Adipocyte (in vitro differentiated cells): Measurements from ENCODE around the gene REM2.
A peak's percentile ranks its signal among the peaks of the same experiment; 100 is the strongest.
"Not testable (repeated sequence)": the region's sequence is repeated elsewhere in the genome, so short reads cannot be mapped to it uniquely, and the experiment has no call there.

Source experiments
- DNase-seq: peaks from one replicate; pipeline ENCODE4 v3.0.0-alpha.2; 2015; ENCODE audit warnings: low read depth
- H3K27me3 ChIP-seq: replicated peaks from 2 replicates; pipeline ENCODE4 v1.7.0; 2013; ENCODE audit warnings: mild to moderate bottlenecking, low read length, moderate library complexity; ENCODE audit not compliant: control insufficient read depth, insufficient read depth
- H3K36me3 ChIP-seq: 2 replicates; pipeline ENCODE4 v1.7.0; 2013; ENCODE audit warnings: low read length, mild to moderate bottlenecking, moderate library complexity; ENCODE audit not compliant: control insufficient read depth, insufficient read depth, severe bottlenecking
- H3K4me1 ChIP-seq: 2 replicates; pipeline ENCODE4 v1.7.0; 2013; ENCODE audit warnings: mild to moderate bottlenecking, low read length, moderate library complexity; ENCODE audit not compliant: control insufficient read depth, insufficient read depth
- H3K4me3 ChIP-seq: 2 replicates; pipeline ENCODE4 v1.7.0; 2013; ENCODE audit warnings: mild to moderate bottlenecking, low read length, moderate library complexity
- H3K9ac ChIP-seq: 2 replicates; pipeline ENCODE4 v1.7.0; 2013; ENCODE audit warnings: mild to moderate bottlenecking, low read length, moderate library complexity
- H3K9me3 ChIP-seq: 2 replicates; pipeline ENCODE4 v1.7.0; 2013; ENCODE audit warnings: mild to moderate bottlenecking, low read length, moderate library complexity; ENCODE audit not compliant: control insufficient read depth

The REM2 gene

GRCh38 chr14:22905627-22906026 is 22.6 kb downstream of the REM2 start:
- Histone ChIP-seq H3K4me1 (peaks cover 18% of the 10 kb centered on the region), H3K9ac (no peak overlapping the region), H3K27me3 (no peaks in the 10 kb centered on the region), H3K4me3 (no peak overlapping the region), H3K36me3 (peaks cover 84% of the 10 kb centered on the region), H3K9me3 (no peaks in the 10 kb centered on the region)
- DNase-seq: no peak

- peaks cover 18% of the 10 kb centered on the region for H3K4me1 ChIP-seq
- H3K9ac ChIP-seq: no peak overlapping the region
- H3K27me3 ChIP-seq: no peaks in the 10 kb centered on the region
- no peak for DNase-seq
- no peaks in the 10 kb centered on the region for H3K9me3 ChIP-seq
- H3K36me3 ChIP-seq: peaks cover 84% of the 10 kb centered on the region
- H3K4me3 ChIP-seq: no peak overlapping the region
Measured at GRCh38 chr14:22906073-22906472, 23.1 kb downstream of the REM2 start.

DNA sequence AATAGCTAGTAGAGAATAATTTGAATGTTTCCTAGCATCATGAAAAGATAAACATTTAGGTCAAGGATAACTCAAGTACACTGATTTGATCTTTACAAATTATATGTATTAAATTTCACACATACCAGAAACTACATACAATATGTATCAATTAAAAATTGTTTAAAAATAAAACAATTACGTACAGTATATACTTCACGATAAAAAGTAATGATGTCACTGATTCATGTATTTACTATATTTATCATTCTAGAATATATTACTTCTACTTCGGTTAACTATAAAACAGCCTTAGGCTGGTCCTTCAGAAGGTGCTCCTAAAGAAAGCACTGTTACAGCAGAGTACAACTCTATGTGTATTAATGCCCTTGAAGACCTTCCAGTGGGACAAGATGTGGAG is 24.4 kb downstream of the REM2 start:
- H3K27me3 ChIP-seq: no peaks in the 10 kb centered on the region
- H3K36me3 ChIP-seq: peaks cover 82% of the 10 kb centered on the region
- H3K4me1 ChIP-seq: peaks cover 18% of the 10 kb centered on the region
- no peak for DNase-seq
- H3K9me3 ChIP-seq: no peaks in the 10 kb centered on the region
- no peak overlapping the region for H3K4me3 ChIP-seq
- no peak overlapping the region for H3K9ac ChIP-seq

DNA sequence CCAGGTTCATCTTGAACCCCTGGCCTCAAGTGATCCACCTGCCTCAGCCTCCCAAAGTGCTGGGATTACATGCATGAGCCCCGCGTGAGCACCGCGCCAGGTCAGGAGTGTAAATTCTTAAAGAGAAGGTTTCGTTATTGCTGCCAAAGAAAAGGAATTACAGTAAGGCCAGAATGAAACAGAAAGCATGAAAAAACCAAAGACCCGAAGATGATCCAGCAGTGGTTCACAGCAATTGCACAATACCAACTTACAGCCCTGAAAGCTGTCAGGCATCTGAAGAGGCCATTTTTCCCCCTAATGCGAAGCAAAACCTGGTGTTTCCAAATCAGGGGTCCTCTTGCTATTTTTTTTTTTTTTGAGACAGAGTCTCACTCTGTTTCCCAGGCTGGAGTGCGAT is 25.6 kb downstream of the REM2 start:
- peak overlapping the region; percentile 50 for H3K9ac ChIP-seq
- peaks cover 72% of the 10 kb centered on the region for H3K36me3 ChIP-seq
- H3K27me3 ChIP-seq: no peaks in the 10 kb centered on the region
- peak overlapping the region; percentile 31 for H3K4me3 ChIP-seq
- H3K9me3 ChIP-seq: no peaks in the 10 kb centered on the region
- H3K4me1 ChIP-seq: peaks cover 18% of the 10 kb centered on the region
- DNase-seq: peak; percentile 88

DNA sequence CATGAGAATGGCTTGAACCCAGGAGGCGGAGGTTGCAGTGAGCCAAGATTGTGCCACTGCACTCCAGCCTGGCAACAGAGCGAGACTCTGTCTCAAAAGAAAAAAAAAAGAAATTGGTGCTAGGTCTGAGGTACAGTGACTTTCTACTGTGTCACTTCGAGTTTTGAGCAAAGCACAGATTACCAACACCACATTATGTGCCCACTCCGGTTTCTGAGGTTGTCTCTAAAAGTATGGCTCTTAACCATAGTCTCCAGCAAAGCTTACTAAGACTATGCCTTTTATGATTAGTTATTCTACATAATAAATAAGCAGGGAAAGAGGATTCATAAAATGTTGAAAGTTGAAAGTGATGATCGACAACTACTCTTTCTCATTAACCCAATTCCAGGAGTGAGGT is 27.9 kb downstream of the REM2 start:
- H3K4me3 ChIP-seq: no peak overlapping the region
- no peak for DNase-seq
- H3K36me3 ChIP-seq: peaks cover 49% of the 10 kb centered on the region
- H3K27me3 ChIP-seq: no peaks in the 10 kb centered on the region
- no peaks in the 10 kb centered on the region for H3K9me3 ChIP-seq
- H3K4me1 ChIP-seq: peaks cover 27% of the 10 kb centered on the region
- no peak overlapping the region for H3K9ac ChIP-seq

GRCh38 chr14:22914836-22915235 is 31.8 kb downstream of the REM2 start:
- not testable (repeated sequence) for H3K9ac ChIP-seq, DNase-seq

GRCh38 chr14:22915886-22916521 is 33.0 kb downstream of the REM2 start:
- Histone ChIP-seq H3K4me3 (no peak overlapping the region), H3K9me3 (no peaks in the 10 kb centered on the region), H3K9ac (peak overlapping the region; percentile 4), H3K36me3 (peaks cover 24% of the 10 kb centered on the region), H3K4me1 (peaks cover 22% of the 10 kb centered on the region), H3K27me3 (no peaks in the 10 kb centered on the region)
- DNase-seq: peak; percentile 85

More at GRCh38 chr14:22914836-22915235, 31.8 kb downstream of the REM2 start:
- H3K4me3 ChIP-seq, H3K27me3 ChIP-seq, H3K9me3 ChIP-seq: not testable (repeated sequence)
- Histone ChIP-seq H3K36me3 (peaks cover 19% of the 10 kb centered on the region), H3K4me1 (peaks cover 21% of the 10 kb centered on the region)

DNA sequence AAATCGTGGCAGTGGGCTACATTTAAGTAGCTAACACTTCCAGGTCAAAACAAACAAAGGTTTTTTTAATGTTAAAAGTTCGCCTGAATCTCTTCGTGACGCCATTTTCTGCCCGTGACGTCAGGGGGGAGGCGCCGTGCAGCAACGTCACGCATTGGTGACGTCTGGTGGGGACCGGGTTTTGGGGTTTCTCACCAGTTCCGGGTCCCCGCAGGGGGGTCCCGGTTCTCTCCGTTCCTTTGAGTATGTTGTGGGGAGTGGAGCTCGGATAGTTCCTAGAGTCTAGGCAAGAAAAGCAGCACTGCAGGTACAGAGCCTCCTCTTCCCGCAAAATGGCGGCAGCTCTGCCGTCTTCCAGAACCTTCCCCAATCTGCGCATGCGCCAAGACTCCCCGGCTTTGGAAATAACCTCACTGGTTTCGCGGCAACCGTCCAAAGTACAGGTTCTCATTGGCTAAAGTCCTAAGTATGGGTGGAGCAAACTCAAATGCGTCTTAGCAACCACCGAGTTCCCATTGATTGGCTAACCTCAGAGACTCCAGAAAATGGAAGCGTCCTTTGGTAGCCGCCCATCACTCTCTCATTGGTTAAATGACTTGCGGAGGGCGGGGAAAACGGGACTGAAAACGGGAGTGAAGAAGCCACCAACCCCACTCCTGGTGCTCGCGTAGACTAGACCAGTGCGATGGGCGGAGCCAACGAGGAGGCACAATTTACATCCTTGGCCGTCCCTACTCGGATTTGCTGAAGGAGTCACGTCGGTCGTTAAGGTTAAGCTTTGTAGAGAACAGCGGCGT is 36.0 kb downstream of the REM2 start, which contains the start of gene RBM23:
Gene RBM23 (minus strand): TSS at position 346 of the 797 bp plus-strand sequence.
- DNase-seq: peak; percentile 100
- H3K36me3 ChIP-seq: peaks cover 38% of the 10 kb centered on the region
- no peaks in the 10 kb centered on the region for H3K9me3 ChIP-seq
- H3K4me1 ChIP-seq: peaks cover 25% of the 10 kb centered on the region
- H3K4me3 ChIP-seq: peak within 1 kb of the TSS; percentile 97
- H3K27me3 ChIP-seq: no peaks in the 10 kb centered on the region
- peak within 1 kb of the TSS; percentile 91 for H3K9ac ChIP-seq

DNA sequence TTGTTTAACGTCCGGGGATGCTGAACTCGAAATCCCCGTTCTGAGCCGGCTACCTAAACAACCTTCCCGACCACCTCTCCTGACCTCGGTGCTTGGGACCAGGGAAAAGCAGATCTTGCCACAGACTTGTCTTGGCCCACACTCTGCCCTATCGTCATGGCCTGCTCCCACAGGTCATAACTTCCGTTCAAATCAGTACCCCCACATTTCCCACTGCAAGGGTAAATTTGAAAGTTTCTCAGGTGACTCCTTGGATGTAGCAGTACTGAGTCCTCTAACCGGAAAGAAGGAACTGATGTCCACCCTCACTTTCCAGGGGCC is 36.5 kb downstream of the REM2 start:
- no peaks in the 10 kb centered on the region for H3K9me3 ChIP-seq
- peaks cover 44% of the 10 kb centered on the region for H3K36me3 ChIP-seq
- no peak for DNase-seq
- peak overlapping the region; percentile 76 for H3K4me3 ChIP-seq
- peaks cover 25% of the 10 kb centered on the region for H3K4me1 ChIP-seq
- H3K9ac ChIP-seq: peak overlapping the region; percentile 70
- H3K27me3 ChIP-seq: no peaks in the 10 kb centered on the region

DNA sequence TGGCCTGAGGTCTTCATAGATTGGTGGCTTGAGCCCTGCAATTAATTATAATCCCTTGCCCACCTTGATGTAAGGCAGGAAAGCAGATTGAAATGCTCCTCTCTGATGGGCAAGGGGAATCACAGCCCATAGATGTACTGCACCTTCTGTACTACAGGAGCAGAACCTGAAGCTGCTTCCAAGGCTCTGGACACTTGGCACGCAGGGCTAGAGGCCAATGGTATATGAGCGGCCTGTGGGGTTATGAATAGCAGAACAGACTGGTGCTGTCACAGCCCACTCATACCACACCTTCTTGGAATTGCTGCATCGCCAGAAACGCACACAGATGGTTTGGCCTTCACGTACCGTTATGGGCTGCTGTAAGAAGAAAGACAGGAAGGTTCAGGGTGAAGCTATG is 37.7 kb downstream of the REM2 start:
- Histone ChIP-seq H3K9me3 (no peaks in the 10 kb centered on the region), H3K27me3 (no peaks in the 10 kb centered on the region), H3K36me3 (peaks cover 52% of the 10 kb centered on the region), H3K4me3 (no peak overlapping the region), H3K4me1 (peaks cover 18% of the 10 kb centered on the region), H3K9ac (no peak overlapping the region)
- DNase-seq: no peak

GRCh38 chr14:22922294-22922693 is 39.3 kb downstream of the REM2 start:
- H3K27me3 ChIP-seq: no peaks in the 10 kb centered on the region
- no peak overlapping the region for H3K9ac ChIP-seq
- peaks cover 63% of the 10 kb centered on the region for H3K36me3 ChIP-seq
- H3K9me3 ChIP-seq: no peaks in the 10 kb centered on the region
- H3K4me3 ChIP-seq: no peak overlapping the region
- no peak for DNase-seq
- peaks cover 14% of the 10 kb centered on the region for H3K4me1 ChIP-seq
